ENCODE measurements around the gene FBXL19. TPM values are rescaled to one million over a fixed set of nuclear protein-coding genes. Genes with fewer than 3 reads are reported as not detected.

FBXL19 gene, protein sequence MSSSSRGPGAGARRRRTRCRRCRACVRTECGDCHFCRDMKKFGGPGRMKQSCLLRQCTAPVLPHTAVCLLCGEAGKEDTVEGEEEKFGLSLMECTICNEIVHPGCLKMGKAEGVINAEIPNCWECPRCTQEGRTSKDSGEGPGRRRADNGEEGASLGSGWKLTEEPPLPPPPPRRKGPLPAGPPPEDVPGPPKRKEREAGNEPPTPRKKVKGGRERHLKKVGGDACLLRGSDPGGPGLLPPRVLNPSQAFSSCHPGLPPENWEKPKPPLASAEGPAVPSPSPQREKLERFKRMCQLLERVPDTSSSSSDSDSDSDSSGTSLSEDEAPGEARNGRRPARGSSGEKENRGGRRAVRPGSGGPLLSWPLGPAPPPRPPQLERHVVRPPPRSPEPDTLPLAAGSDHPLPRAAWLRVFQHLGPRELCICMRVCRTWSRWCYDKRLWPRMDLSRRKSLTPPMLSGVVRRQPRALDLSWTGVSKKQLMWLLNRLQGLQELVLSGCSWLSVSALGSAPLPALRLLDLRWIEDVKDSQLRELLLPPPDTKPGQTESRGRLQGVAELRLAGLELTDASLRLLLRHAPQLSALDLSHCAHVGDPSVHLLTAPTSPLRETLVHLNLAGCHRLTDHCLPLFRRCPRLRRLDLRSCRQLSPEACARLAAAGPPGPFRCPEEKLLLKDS
- 12.9 to 20.9 TPM (median 19.0 TPM) in 5 replicates for total RNA-seq (2022; extraction: Qiagen RNA extraction; ENCODE audit: low read depth)

DNA sequence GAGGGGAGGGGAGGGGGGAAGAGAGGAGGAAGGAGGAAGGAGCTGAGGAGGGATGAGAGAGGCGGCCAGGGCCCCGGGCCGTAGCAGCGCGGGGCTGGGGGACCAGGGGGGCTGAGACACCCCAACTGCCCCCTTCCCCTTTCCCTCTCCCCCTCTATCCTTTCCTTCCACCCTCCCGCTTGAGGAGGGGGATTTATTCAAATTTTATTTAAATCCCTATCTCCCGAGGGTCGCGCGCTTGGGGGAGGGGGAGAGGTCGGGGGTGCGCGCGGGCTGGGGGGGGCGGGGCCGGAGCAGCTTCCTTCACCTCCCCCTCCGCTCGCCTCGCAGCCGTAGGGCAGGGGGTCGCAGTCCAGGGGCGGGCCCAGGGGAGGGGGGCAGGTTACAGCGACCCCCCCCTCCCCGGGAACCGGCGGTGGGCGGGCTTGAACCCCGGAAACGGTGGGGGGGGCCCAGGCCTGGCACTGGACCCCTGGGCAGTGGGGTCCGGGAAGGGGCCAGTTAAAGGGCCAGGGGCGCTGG lies at the start of gene FBXL19:
FBXL19 (plus strand) TSS at position 19 of the 522 bp plus-strand sequence. CDS start 2,183 bp downstream, outside the sequence.

DNA sequence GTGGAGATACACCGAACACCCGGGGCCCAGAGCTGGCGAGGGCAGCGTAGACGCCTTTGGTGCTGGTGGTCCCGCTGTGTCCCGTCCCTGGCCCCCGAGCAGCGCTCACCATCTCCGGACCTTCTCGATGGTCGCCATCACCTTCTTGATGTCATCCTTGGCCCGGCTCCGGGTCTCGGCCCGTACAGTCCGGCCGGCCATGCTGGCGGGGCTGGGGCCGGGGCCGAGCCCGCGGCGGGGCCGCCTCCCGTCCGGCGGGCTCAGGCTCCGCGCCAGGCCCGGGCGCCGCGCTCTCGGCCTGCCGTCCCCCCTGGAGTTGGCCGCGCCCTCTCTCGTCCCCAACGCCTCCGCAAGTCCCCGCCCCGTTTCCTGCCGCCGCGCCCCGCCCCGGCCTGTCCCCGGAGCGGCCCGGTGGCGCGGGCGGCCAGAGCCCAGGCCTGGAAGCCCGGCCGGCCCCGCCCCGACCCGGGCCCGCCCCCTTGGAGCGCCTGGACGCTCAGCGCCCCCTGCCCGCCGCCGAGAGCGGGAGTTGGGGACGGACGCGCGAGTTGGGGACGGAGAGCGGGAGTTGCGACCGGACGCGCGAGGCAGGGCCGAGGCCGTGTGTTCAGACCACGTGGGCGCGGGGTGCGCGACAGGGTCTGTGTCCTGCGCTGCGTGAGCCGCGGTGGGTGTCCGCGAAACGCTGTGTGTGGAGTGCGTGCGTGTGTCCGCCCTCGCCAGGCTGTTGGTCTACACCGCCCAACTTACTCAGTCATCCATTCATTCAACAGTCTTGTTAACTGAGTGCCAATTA lies 29.4 kb upstream of the FBXL19 start, which contains the start of gene BCL7C:
BCL7C (minus strand) TSS at position 334 of the 796 bp plus-strand sequence; CDS start at position 201, 133 bp downstream.

DNA sequence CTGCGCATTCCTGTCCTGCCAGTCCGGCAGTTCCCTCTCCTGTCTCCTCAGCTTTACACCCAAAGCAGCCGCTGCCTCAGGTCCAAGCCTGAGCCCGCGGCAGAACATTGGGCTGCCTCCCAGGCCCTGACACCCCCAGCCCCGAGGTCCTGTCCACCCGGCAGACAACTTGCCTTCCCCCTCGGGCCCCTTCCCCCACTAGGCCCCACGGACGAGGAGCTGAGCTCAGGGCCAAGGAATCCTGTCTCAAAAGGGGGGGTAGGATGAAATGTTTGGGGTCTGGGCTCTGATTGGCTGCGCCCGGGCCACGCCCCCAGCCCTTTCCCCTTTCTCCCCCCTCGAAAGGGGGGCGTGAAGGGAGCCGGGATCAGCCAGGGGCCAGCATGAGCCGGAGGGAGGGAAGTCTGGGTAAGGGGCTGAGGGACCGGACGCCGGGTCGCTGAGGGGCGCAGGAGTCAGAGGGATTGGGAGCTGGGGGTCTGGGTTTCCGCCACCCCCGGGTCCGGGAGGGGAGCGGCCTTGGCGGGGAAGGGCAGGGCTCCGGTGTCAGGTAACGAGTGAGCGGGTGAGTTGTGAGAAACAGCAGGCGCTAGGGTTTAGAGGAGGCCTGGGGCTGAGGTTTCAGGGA lies 27.0 kb upstream of the FBXL19 start, which contains the start of gene CTF1:
CTF1 (plus strand) TSS at position 354 of the 628 bp plus-strand sequence; CDS start at position 384, 30 bp downstream.

DNA sequence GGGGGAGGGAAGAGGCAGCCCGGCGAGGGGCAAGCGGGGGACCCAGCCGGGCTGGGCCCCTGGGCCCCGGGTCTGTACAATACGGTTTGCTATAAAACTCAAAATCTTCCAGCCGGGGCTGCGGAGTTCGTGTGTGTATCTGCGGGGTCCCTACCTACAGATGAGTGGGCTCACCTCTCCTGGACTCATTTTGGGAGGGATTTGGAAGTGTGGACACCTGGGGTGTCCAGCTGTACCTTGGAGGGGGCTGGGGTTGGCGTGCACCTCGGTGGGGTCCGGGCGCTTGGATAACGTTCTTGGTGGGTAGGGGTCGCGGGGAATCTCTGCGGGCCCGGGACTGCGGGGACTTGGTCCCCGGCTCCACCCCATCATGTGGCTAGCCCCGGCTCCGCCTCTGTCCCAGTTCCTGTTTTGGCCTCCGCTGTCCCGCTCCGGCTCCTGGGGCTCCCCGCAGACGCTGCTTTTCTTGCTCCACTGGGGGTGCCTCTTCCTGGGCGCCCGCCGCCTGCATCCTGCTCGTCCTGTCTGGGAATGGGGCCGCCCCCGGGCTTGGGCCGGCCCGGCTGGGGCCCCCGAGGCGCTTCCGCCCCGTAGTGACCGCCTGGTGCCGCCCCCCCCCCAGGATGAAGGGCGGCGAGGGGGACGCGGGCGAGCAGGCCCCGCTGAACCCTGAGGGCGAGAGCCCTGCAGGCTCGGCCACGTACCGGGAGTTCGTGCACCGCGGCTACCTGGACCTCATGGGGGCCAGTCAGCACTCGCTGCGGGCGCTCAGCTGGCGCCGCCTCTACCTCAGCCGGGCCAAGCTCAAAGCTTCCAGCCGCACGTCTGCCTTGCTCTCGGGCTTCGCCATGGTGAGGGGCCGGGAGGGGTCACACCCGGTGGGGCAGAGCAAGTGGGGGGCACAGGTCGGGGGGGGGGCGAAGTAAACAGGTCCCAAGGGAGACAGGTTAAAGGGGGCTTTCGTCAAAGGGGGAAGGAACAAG lies 25.6 kb downstream of the FBXL19 start, which contains the start of gene ORAI3:
ORAI3 (plus strand) TSS at position 402 of the 983 bp plus-strand sequence; CDS start at position 624, 222 bp downstream.

DNA sequence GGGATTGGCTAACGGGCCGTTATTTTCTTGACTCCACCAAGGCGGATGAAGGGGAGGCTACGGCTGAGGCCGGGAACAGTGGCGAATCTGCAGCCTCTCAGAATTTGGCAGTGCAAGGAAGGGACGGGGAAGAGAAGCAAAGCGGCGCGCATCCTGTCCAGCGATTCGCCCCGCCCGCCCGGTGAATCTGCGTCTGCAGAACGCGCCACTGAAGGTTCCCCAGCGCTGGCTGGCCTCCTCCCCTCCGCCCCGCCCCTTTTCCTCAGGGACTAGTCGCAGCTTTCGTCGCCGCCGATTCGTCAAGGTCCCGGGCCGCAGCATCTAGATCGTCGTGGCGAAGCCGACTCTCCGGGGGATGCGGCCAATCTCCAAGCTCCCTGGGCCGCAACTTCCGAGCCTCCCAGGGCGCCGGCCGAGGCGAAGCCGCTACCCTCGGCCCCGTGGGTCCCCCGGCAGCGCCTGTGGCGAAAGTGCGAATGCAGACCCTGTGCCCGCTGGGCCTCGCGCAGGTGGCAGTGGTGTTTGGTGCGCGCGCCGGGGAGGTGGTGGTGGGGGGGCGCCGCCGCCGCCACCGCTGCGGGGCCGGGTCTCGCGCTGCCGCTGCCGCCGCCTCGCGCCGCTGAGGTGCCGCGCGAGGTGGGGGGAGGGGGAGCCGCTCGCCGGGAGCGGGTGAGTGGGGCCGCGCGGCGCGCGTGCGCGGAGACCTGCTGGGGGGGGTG lies 34.2 kb downstream of the FBXL19 start, which contains the start of gene SETD1A:
SETD1A (plus strand) TSS at position 299 of the 719 bp plus-strand sequence. CDS start 978 bp downstream, outside the sequence.

DNA sequence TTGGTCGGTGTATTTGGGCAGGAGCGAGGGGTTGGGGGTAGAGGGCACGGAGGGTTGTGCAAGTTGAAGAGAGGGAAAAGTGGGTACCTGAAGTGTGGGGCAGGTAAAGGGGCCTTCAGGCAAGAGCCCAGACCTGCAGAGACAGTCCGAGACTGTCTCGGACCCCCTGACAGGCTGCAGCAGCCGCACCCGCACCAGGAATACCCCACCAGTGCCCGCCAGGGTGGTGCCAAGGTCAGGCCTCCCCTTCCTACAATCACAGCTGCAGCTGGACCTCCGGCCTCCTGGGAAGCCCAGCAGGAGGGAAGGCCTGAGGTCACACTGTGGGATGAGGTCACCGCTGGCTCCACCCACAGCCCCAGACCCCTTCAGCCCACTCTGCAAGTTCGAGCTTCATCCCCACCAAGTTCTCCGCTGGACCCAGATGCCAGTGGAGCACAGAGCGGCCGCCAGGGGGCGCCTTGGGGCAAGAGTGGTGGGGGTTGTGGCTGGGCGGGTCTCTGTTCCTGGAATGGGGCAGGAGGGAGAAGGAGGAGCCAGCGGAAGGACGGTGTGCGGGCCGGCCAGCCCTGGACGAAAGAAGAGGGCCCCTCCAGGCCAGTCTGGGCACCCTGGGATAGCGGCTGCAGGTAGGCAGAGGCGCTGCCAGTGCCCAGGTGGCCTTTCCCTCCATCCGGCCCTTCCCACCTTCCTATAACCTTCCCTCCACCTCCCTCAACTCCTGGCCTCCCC lies 61.5 kb downstream of the FBXL19 start, which contains the start of gene HSD3B7:
HSD3B7 (plus strand) TSS at position 539 of the 732 bp plus-strand sequence. CDS start 452 bp downstream, outside the sequence.

Other genes with a start within 250 kb of the FBXL19 start
- 10.9 to 27.0 TPM (median 21.2 TPM) in 5 replicates for gene SRCAP, start 224.4 kb upstream of the FBXL19 start, total RNA-seq (2022; extraction: Qiagen RNA extraction; ENCODE audit: low read depth)
- gene PHKG2, start 175.1 kb upstream of the FBXL19 start, total RNA-seq (2022; extraction: Qiagen RNA extraction; ENCODE audit: low read depth), result 23.5 to 29.4 TPM (median 28.8 TPM) in 5 replicates
- gene CFAP119, start 161.5 kb upstream of the FBXL19 start, total RNA-seq (2022; extraction: Qiagen RNA extraction; ENCODE audit: low read depth), result 5.6 to 9.2 TPM (median 7.7 TPM) in 5 replicates
- gene RNF40, start 161.2 kb upstream of the FBXL19 start, total RNA-seq (2022; extraction: Qiagen RNA extraction; ENCODE audit: low read depth), result 71.8 to 88.1 TPM (median 83.4 TPM) in 5 replicates
- 15.4 to 18.3 TPM (median 18.0 TPM) in 5 replicates for gene ZNF629, start 136.4 kb upstream of the FBXL19 start, total RNA-seq (2022; extraction: Qiagen RNA extraction; ENCODE audit: low read depth)
- 26.1 to 42.8 TPM (median 37.7 TPM) in 5 replicates for gene BCL7C, start 29.5 kb upstream of the FBXL19 start, total RNA-seq (2022; extraction: Qiagen RNA extraction; ENCODE audit: low read depth)
- gene CTF1, start 27.0 kb upstream of the FBXL19 start, total RNA-seq (2022; extraction: Qiagen RNA extraction; ENCODE audit: low read depth), result 0.13 to 0.39 TPM (median 0.23 TPM) in 4 of 5 replicates, not detected in the other
- 10.0 to 14.0 TPM (median 12.7 TPM) in 5 replicates for gene ORAI3, start 25.5 kb downstream of the FBXL19 start, total RNA-seq (2022; extraction: Qiagen RNA extraction; ENCODE audit: low read depth)
- 13.9 to 22.3 TPM (median 19.3 TPM) in 5 replicates for gene SETD1A, start 34.2 kb downstream of the FBXL19 start, total RNA-seq (2022; extraction: Qiagen RNA extraction; ENCODE audit: low read depth)
- 14.0 to 17.1 TPM (median 14.3 TPM) in 5 replicates for gene HSD3B7, start 61.6 kb downstream of the FBXL19 start, total RNA-seq (2022; extraction: Qiagen RNA extraction; ENCODE audit: low read depth)
- 1.5 to 2.2 TPM (median 2.0 TPM) in 5 replicates for gene STX1B, start 87.1 kb downstream of the FBXL19 start, total RNA-seq (2022; extraction: Qiagen RNA extraction; ENCODE audit: low read depth)
- 57.2 to 70.6 TPM (median 65.1 TPM) in 5 replicates for gene STX4, start 110.0 kb downstream of the FBXL19 start, total RNA-seq (2022; extraction: Qiagen RNA extraction; ENCODE audit: low read depth)
- 12.1 to 21.1 TPM (median 15.1 TPM) in 5 replicates for gene ZNF668, start 150.7 kb downstream of the FBXL19 start, total RNA-seq (2022; extraction: Qiagen RNA extraction; ENCODE audit: low read depth)
- 8.4 to 10.9 TPM (median 10.0 TPM) in 5 replicates for gene ZNF646, start 150.8 kb downstream of the FBXL19 start, total RNA-seq (2022; extraction: Qiagen RNA extraction; ENCODE audit: low read depth)
- 1.00 to 2.0 TPM (median 1.1 TPM) in 5 replicates for gene PRSS53, start 165.4 kb downstream of the FBXL19 start, total RNA-seq (2022; extraction: Qiagen RNA extraction; ENCODE audit: low read depth)
- gene VKORC1, start 171.2 kb downstream of the FBXL19 start, total RNA-seq (2022; extraction: Qiagen RNA extraction; ENCODE audit: low read depth), result 105 to 143 TPM (median 141 TPM) in 5 replicates
- gene BCKDK, start 184.8 kb downstream of the FBXL19 start, total RNA-seq (2022; extraction: Qiagen RNA extraction; ENCODE audit: low read depth), result 39.1 to 56.9 TPM (median 51.7 TPM) in 5 replicates
- gene KAT8, start 194.1 kb downstream of the FBXL19 start, total RNA-seq (2022; extraction: Qiagen RNA extraction; ENCODE audit: low read depth), result 41.4 to 47.3 TPM (median 43.6 TPM) in 5 replicates
- gene PRSS8, start 212.2 kb downstream of the FBXL19 start, total RNA-seq (2022; extraction: Qiagen RNA extraction; ENCODE audit: low read depth), result 0.72 to 1.1 TPM (median 0.85 TPM) in 5 replicates
- 0.59 to 1.5 TPM (median 1.1 TPM) in 5 replicates for gene PRSS36, start 226.5 kb downstream of the FBXL19 start, total RNA-seq (2022; extraction: Qiagen RNA extraction; ENCODE audit: low read depth)

All from A549 treated with GW870086 at 1 μM for 4 hours (cell line).